Smooth muscle cell (in vitro differentiated cells): Measurements from ENCODE around the gene JARID2. TPM values are rescaled to one million over a fixed set of nuclear protein-coding genes. Genes with fewer than 3 reads are reported as not detected.
"Not testable (repeated sequence)": the region's sequence is repeated elsewhere in the genome, so short reads cannot be mapped to it uniquely, and the experiment has no call there.

Experiments
- DNase-seq: peaks from one replicate; lab custom pipeline; 2025; ENCODE audit not compliant: unreplicated experiment; lab: John Stamatoyannopoulos, UW
- H2AFZ ChIP-seq: fragments of 200-600 bp; sonication (generic); 2 replicates; pipeline ENCODE4 v1.6.0; 2016; ENCODE audit warnings: antibody characterized with exemption, low read depth, mild to moderate bottlenecking
- H3F3A ChIP-seq: fragments of 200-600 bp; sonication (generic); 2 replicates; pipeline ENCODE4 v1.6.0; 2017; ENCODE audit warnings: antibody characterized with exemption, low read depth
- H3K27ac ChIP-seq: fragments of 200-600 bp; sonication (generic); 2 replicates; pipeline ENCODE4 v1.5.1; 2016; ENCODE audit warnings: low read depth, mild to moderate bottlenecking
- H3K27me3 ChIP-seq: fragments of 200-600 bp; sonication (generic); 2 replicates; pipeline ENCODE4 v1.6.1; 2016; ENCODE audit warnings: low read depth, mild to moderate bottlenecking
- H3K36me3 ChIP-seq: fragments of 200-600 bp; sonication (generic); 2 replicates; pipeline ENCODE4 v1.5.1; 2016; ENCODE audit warnings: low read depth
- H3K4me1 ChIP-seq: fragments of 200-600 bp; sonication (generic); 2 replicates; pipeline ENCODE4 v1.5.1; 2016; ENCODE audit warnings: low read depth
- H3K4me2 ChIP-seq: fragments of 200-600 bp; sonication (generic); 2 replicates; pipeline ENCODE4 v1.6.0; 2016; ENCODE audit warnings: mild to moderate bottlenecking
- H3K4me3 ChIP-seq: fragments of 200-600 bp; sonication (generic); 2 replicates; pipeline ENCODE4 v1.5.1; 2016; ENCODE audit warnings: mild to moderate bottlenecking
- H3K79me2 ChIP-seq: fragments of 200-600 bp; sonication (generic); 2 replicates; pipeline ENCODE4 v1.6.0; 2016; ENCODE audit warnings: low read depth, mild to moderate bottlenecking
- H3K9ac ChIP-seq: fragments of 200-600 bp; sonication (generic); 2 replicates; pipeline ENCODE4 v1.6.0; 2016; ENCODE audit warnings: low read depth
- H3K9me3 ChIP-seq: fragments of 200-600 bp; sonication (generic); replicated peaks from 2 replicates; pipeline ENCODE4 v1.5.1; 2016; ENCODE audit warnings: low read depth
- H4K20me1 ChIP-seq: fragments of 200-600 bp; sonication (generic); 2 replicates; pipeline ENCODE4 v1.6.0; 2016; ENCODE audit warnings: low read depth
- WGBS: methylation state at CpG from one replicate; pipeline ENCODE4 v1.1.7; 2016; ENCODE audit warnings: low lambda C conversion rate; 5-methylcytosine and 5-hydroxymethylcytosine counted together
- polyA plus RNA-seq: library from polyadenylated mRNA; unstranded; fragments of >200 nt; fragmentation: Nextera tagmentation; extraction: Ambion mirVana; gene quantifications from 2 replicates; pipeline ENCODE4 v1.2.1, GENCODE V29; 2016
- total RNA-seq: library from RNA; depleted of rRNA; stranded (reverse); fragments of >200 nt; gene quantifications from 2 replicates; pipeline ENCODE4 v1.2.3, GENCODE V29; 2014
- TF ChIP-seq, protein P1 (sequence below): fragments of 200-600 bp; sonication (generic); IDR thresholded peaks from 2 replicates; pipeline ENCODE4 v1.5.1; 2017; ENCODE audit warnings: borderline replicate concordance, mild to moderate bottlenecking, antibody characterized with exemption; ENCODE audit not compliant: insufficient read depth, poor library complexity, severe bottlenecking

The JARID2 gene
- total and polyA plus RNA-seq, 2 experiments from 2014 or later, result 5.2 to 10.2 TPM

DNA sequence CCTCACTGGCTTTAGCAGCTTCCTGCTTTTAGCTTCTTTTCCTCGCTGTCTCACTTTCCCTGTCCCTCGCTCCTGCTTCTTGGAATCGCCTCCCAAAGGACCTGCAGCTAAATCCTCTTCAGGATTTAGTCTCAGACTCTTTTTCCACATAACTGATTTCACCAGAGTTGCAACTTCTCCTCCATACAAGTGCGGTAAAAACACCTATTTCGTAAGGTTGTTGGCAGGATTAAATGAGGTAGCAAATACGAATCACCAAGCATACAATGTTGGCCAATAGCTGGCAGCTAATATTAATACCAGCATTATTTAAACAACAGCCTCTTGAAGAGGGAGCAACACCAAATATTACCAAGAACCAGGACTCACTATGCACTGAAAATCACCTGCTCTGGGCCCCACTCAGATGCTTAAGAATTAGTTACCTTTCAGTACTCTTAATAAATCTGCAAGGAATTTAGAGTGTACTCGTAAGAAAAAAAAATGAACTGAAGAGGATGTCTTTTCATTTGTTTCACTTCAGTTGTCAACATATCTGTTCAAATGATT, 293.9 kb downstream of the JARID2 start:
- Histone ChIP-seq H3K9ac (no peak overlapping the region), H3K27me3 (no peaks in the 10 kb centered on the region), H3K36me3 (no peaks in the 10 kb centered on the region), H3K4me3 (no peak overlapping the region), H3F3A (no peaks in the 10 kb centered on the region), H3K4me1 (no peaks in the 10 kb centered on the region), H4K20me1 (peaks cover 4% of the 10 kb centered on the region), H3K9me3 (no peaks in the 10 kb centered on the region), H2AFZ (no peak overlapping the region), H3K79me2 (no peaks in the 10 kb centered on the region), H3K4me2 (no peak overlapping the region), H3K27ac (no peak overlapping the region)
- 95% methylated on average over 7 of the region's 7 CpGs for WGBS
- no peak for DNase-seq
- TF ChIP-seq, protein P1, sequence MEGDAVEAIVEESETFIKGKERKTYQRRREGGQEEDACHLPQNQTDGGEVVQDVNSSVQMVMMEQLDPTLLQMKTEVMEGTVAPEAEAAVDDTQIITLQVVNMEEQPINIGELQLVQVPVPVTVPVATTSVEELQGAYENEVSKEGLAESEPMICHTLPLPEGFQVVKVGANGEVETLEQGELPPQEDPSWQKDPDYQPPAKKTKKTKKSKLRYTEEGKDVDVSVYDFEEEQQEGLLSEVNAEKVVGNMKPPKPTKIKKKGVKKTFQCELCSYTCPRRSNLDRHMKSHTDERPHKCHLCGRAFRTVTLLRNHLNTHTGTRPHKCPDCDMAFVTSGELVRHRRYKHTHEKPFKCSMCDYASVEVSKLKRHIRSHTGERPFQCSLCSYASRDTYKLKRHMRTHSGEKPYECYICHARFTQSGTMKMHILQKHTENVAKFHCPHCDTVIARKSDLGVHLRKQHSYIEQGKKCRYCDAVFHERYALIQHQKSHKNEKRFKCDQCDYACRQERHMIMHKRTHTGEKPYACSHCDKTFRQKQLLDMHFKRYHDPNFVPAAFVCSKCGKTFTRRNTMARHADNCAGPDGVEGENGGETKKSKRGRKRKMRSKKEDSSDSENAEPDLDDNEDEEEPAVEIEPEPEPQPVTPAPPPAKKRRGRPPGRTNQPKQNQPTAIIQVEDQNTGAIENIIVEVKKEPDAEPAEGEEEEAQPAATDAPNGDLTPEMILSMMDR, result no peak

DNA sequence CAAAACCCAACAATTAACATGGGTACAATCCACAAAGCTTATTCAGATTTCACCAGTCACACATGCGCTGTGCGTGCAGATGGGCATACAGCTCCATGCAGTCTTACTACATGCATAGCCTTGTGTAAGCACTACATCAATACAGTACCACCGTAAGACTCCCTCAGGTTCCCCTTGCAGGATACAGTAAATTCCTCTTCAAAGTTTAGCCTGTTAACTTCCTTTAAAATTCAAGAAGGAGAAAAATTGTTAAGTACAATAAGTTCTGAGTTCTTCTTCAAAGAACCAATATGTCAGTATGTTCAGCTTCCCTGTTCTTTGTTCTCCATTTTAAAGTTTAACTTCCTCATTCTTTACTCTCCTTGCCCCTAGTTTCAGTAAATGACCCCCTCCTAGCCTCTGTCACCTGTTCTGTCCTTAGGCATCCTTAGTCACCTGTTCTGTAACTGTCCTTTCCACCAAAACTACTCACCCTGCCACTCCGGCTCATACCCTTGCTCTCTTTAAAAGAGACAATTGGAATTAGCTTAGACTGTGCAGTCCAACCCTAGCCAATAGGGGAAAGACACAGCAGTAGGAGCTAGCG, 297.6 kb downstream of the JARID2 start:
- not testable (repeated sequence) for H3K9ac ChIP-seq, H4K20me1 ChIP-seq, H3F3A ChIP-seq, H3K27ac ChIP-seq, H3K27me3 ChIP-seq, H3K4me3 ChIP-seq, H3K79me2 ChIP-seq, DNase-seq, H3K36me3 ChIP-seq, H2AFZ ChIP-seq, H3K4me2 ChIP-seq, H3K4me1 ChIP-seq, H3K9me3 ChIP-seq
- 97% methylated on average over 5 of the region's 5 CpGs for WGBS

DNA sequence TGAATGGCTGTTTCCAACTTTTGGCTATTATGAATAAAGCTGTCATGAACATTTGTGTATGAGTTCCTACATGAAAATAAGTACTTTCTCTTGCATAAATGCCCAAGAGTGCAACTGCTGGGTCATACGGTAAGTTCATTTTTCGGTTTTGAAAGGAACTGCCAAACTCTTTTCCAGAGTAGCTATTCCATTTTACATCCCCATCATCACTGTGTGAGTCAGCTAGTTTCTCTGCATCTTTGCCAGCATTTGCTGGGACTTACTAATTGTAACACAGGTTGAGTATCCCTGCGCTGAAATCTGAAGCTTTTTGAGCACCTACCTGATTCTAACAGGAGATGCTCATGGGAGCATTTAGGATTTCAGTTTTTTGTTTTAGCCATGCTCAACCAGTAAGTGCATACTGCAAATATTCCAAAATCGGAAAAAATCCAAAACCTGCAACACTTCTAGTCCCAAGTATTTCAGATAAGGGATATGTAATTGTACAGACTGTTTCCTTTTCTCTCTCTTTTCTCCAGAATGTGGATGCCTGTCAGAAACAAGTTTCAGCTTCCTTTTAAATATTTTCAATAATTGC, 298.5 kb downstream of the JARID2 start:
- H3F3A ChIP-seq, result no peaks in the 10 kb centered on the region

DNA sequence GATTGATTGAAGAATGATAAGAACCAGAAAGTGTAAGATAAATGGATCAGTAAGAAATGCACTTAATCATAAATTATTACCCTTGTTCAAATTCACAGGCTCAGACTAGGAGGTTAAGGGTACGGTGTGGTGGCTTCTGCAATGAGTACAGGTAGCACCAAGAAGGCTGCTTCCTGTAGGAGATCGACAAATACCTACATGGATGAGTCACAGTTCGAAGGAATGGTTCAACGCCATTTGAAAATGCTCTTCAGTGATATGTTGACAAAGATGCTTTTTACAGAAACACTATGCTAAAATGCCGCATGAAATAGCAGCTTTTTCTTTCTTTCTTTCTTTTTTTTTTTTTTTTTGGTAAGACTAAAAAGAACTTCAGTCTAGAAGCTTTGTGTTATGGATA, 300.7 kb downstream of the JARID2 start:
- peaks cover 4% of the 10 kb centered on the region for H4K20me1 ChIP-seq
- H2AFZ ChIP-seq, result no peak overlapping the region
- no peak overlapping the region for H3K4me2 ChIP-seq
- 78% methylated on average over 5 of the region's 5 CpGs for WGBS
- no peaks in the 10 kb centered on the region for H3K4me1 ChIP-seq
- no peaks in the 10 kb centered on the region for H3K9me3 ChIP-seq
- TF ChIP-seq, protein P1, result no peak
- H3K36me3 ChIP-seq, result no peaks in the 10 kb centered on the region
- H3K27ac ChIP-seq, result no peak overlapping the region
- DNase-seq, result no peak
- no peak overlapping the region for H3K4me3 ChIP-seq
- H3K27me3 ChIP-seq, result no peaks in the 10 kb centered on the region
- no peaks in the 10 kb centered on the region for H3K79me2 ChIP-seq
- H3K9ac ChIP-seq, result no peak overlapping the region
- H3F3A ChIP-seq, result no peaks in the 10 kb centered on the region

More for the DNA sequence above, 298.5 kb downstream of the JARID2 start:
- H3K9me3 ChIP-seq, result no peaks in the 10 kb centered on the region
- no peaks in the 10 kb centered on the region for H3K36me3 ChIP-seq
- no peak overlapping the region for H3K9ac ChIP-seq
- WGBS, result over 99% methylated on average over 4 of the region's 4 CpGs
- TF ChIP-seq, protein P1, result no peak
- H3K4me1 ChIP-seq, result no peaks in the 10 kb centered on the region
- H4K20me1 ChIP-seq, result peaks cover 4% of the 10 kb centered on the region
- no peaks in the 10 kb centered on the region for H3K27me3 ChIP-seq
- no peaks in the 10 kb centered on the region for H3K79me2 ChIP-seq
- H3K4me2 ChIP-seq, result no peak overlapping the region
- no peak overlapping the region for H3K27ac ChIP-seq
- no peak overlapping the region for H2AFZ ChIP-seq
- DNase-seq, result no peak
- H3K4me3 ChIP-seq, result no peak overlapping the region
